ENCODE data around the gene GSK3B.
"Not testable (repeated sequence)": the region's sequence is repeated elsewhere in the genome, so short reads cannot be mapped to it uniquely, and the experiment has no call there.

Gene GSK3B

DNA sequence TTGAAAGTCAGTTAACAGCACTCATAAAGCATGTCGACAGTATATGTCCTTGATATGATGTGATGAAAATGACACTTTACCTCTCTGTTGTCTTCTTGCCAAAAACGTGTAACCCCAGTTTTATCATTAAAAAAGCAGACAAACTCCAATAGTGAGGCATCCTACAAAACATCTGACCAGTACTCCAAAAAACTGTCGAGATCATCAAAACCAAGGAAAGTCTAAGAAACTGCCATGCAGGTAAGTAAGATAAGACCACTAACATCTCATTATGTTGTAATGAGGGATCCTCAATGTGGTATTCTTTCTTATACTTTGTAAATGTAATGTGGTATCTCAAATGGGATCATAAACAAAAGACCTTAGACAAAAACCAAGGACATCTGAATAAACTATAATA is 160.0 kb downstream of the GSK3B start:
- no peak for DNase-seq (ENCODE audit: low spot score)

DNA sequence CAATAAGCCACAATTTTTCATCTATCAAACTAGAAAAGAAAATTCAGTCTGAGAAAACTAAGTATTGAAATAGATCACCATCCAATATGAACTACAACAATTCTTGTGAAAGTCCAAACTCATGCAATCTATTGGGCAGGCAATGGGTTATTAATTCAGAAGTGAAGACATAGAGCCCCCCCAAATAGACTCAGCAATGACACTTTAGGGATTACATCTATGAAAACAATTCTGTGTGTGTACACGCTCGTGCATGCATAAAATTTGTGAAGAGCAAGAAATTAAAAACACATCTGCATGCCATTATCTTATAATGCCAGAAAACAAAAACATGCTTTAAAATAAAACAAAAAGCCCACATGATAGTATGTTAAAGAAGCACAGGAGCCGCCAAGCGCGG is 161.0 kb downstream of the GSK3B start:
- no peak for DNase-seq (ENCODE audit: low spot score)

DNA sequence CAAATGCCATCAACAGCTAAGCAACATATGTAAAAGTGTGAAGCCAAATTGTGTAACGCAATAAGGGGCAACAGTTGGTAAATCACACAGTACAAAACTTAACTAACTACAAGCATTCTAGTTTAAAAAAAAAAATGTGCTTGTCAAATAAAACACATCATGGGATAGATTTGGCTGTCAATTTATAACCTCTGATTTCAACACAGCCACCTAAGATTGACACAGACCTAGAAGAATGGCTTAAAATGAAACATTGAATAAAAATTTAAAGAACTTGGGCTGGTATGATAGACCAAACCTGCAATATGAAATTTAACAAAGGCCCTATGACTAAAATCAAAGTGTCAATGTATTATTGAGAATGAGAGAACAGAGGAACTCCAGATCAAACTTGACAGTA is 164.0 kb downstream of the GSK3B start:
- DNase-seq (ENCODE audit: low spot score) = peak; percentile 7

DNA sequence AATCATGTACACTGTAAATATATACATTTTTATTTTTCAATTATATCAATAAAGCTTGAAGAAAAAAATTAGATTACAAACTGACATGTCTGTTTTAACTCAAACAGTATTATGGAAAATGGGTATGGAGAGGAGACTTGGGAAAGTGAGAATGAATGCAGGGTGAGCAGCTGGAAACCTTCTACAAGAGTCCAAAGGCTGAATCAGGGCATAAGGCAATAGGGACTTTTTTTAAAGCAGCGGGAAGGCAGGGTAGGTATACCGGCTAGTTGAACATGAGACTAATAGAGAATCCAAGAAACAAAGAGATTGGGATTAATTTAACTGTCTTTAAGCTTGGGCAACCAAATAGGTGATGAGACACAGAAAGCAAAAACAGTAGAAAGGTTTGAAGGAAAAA is 167.1 kb downstream of the GSK3B start:
- DNase-seq (ENCODE audit: low spot score) = no peak

DNA sequence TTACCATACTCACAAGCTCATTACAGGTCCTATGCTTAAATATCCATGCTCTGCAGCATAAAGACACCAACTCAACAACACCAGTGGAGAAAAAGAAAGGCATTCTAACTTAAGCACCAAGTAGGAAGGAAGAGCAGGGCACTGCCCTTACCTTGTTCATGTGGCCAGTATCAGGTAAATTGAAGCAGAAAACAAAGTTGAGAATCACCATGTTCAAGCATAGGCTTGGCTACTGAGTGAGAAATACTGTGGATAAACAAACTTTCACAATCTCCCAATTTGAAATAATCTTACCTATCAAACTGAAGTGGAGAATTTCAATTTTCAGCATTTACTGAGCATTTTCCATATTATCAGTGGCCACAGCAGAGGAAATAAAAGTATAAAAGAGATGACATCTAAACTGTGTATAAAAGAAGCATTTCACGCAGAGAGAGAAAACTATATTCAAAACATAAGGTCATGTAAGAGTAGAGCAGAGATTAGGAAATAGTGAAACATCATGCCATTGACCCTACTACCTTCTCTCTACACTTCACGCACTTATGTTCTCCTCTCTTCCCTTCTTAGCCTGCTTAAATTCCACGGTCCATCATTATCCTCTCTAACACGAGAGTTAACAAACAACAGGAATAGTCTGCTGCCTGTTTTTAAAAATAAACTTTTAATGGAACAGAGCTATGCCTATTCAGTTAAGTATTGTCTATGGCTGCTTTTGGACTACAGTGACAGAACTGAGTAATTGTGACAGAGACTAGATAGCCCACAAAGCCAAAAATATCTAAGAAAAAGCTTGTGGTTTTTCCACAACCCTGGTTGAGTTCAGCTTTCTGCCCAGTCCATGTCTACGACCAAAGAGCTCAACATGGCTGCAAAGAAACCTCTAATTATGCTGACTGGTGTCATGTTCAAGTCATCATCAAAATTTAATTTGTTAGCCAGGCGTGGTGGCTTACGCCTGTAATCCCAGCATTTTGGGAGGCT is 169.8 kb downstream of the GSK3B start:
- DNase-seq (ENCODE audit: low spot score) = no peak

DNA sequence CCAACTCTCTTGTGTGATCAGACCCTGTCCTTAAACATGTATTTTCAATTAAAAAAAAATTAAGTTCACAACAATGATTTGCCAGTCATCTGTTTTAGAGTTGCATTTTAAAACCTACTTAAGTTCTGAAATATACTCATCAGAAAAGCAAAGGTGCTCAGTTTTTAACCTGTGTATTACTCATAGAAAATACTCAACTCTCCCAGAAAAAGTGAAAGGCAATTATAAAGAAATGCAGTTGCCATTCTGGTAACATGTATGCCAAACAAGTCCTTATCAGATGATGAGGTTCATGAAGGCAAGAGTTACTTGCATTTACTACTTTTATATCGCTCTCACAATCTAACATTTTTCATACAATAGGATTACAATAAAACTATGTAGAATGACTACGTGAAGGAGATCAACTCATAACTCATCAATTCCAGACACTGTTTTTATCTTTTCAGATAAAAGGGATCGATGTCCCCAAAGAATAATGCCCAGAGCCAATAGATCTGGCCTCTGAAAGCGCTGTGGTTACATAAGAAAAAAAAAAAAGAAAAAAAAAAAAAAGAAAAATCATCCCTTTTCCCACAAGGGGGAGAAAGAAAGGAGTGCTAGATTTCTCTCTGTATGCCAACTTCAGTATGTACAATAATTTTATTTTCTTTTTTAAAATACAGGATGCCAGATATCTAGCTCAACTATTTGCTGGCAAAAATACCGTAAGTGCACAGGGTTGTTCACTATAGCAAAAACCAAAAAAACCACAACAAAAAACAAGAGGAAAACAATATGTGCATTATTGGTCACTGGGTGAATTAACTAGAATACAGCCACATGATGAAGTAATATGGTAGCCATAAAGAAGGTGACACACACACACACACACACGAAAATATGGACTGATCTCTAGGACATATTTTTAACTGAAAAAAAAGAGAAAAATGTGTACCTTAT is 175.0 kb downstream of the GSK3B start:
- DNase-seq (ENCODE audit: low spot score) = no peak

DNA sequence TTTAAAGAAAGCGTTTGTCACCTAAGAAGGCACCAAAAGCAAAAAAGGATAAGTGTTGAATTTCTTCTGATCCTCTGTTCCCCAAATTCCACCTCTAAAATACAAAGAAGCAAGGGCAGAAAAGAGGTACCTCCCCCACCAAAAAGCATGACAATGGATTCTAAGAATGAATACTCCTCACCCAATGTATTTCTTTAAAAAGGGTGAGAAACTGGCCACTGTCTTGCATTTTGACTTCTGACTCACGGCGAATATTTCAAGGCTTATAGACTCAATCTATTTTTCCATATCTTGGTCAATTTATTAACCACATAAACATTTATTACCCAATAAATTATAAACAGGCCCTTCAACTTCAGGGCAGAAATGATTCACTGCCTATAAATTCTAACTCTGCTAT is 181.2 kb downstream of the GSK3B start:
- DNase-seq (ENCODE audit: low spot score) = no peak

DNA sequence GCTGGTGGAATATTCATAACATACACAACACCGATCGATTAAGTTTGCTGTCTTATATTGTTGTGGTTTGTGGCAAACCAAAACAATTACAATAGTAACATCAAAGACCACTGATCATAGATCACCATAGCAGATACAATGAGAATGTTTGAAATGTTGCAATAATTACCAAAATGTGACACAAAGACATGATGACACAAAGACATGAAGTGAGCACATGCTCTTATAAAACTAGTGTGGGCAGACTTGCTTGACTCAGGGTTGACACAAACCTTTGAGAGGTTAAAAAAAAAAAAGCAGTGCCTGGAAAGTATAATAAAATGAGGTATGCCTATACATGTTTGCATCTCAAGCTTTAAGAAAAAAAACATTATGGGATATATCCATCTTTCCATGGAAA is 182.0 kb downstream of the GSK3B start:
- DNase-seq (ENCODE audit: low spot score) = no peak

DNA sequence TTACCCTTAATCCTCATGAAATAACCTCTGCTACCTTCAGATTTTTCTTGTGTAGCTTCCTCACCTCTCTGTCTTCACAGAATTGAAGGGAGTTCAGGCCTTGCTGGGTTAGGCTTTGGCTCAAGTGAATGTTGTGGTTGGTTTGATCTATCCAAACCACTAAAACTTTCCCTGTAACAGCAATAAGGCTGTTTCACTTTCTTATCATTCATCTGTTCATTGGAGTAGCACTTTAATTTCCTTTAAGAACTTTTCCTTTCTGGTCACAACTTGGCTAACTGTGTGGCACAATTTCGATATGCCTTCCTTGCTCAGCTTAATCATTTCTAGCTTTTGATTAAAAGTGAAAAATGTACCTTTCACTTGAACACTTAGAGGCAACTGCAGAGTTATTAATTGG is 182.5 kb downstream of the GSK3B start:
- DNase-seq (ENCODE audit: low spot score) = no peak

DNA sequence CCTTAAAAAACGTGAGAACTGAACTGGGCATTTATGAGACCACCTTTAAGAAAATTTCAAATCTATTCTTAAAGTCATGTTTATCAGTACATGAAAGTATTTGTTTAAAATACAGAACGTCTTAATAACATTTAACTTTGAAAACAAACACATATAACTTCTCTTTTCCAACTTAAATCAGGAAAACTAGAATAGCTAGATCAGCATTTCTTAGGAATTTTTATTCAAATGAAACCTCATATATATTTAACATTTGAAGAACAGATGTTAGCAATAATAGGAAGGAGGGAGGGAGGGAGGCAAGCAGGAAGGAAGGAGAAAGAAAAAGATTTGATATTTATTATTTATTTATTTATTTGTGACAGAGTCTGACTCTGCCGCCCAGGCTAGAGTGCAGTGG is 192.2 kb downstream of the GSK3B start:
- no peak for DNase-seq (ENCODE audit: low spot score)

DNA sequence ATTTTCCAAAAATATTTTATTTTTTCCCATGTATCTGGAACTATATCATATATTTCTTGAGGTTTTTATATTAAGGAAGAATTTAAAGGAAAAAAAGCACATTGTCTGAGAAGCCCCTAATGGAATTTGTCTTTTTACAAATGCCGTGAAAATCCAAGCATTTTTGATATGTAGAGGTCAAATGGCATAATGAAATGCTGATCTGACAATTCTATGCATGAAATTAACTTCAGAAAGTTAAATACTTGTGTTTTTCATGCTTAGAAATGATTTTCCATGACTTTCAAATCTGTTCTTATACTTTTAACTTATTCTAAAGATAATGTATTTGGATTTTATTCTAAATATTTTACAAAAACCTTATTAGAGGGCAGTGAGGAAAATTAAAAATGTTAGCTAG is 193.1 kb downstream of the GSK3B start:
- no peak for DNase-seq (ENCODE audit: low spot score)

DNA sequence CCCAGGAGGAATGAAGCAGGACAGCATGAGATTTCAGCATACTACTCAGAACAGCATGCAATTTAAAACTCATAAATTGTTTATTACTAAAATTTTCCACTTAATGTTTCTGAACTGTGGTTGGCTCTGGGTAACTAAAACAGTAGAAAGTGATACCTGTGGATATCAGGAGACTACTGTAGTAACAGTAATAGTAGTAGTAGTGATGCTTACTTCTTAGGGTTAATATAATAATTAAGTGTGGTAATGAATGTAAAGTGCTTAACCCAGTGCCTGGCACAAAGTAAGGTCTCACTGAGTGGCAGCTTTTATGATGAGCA is 195.1 kb downstream of the GSK3B start:
- no peak for DNase-seq (ENCODE audit: low spot score)

DNA sequence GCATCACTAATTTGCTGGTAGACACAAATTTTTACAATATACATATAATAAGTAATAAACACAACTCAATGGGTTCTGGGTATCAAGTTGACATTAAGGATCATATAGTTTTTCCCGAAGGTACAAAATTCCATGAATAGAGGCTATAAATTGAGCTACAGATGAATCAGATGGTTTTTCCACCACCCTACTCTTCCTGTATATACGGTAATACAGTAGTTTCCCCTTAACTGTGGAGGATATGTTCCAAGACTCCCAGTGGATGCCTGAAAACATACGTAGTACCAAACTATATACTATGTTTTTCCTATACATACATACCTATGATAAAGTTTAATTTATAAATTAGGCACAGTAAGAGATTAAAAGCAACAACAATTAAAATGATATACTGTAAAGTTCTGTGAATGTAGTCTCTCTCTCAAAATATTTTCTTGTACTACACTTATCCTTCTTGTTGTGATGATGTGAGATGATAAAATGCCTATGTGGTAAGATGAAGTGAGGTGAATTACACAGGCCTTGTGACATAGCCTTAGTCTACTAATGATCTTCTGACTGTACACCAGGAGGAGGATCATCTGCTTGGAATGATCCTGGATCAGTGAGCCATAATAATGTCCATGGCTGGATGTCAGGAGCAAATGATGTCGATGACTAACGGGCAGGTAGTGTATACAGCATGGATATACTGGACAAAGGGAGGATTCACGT is 195.6 kb downstream of the GSK3B start:
- DNase-seq (ENCODE audit: low spot score) = no peak

DNA sequence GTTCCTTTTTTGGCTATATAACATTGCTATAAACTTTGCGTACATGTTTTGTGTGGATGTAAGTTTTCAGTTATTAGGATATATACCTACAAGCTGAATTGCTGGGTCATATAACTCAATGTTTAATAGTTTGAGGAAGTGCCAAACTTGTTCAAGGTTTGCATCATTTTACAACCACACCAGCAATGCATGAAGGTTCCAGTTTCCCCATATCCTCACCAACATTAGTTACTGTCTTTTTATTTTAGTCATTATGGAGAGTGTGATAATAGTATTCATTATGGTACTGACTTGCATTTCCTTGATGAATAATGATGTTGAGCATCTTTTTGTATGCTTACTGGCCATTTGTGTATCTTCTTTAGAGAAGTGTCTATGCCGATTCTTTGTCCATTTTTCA is 200.1 kb downstream of the GSK3B start:
- DNase-seq (ENCODE audit: low spot score) = no peak

DNA sequence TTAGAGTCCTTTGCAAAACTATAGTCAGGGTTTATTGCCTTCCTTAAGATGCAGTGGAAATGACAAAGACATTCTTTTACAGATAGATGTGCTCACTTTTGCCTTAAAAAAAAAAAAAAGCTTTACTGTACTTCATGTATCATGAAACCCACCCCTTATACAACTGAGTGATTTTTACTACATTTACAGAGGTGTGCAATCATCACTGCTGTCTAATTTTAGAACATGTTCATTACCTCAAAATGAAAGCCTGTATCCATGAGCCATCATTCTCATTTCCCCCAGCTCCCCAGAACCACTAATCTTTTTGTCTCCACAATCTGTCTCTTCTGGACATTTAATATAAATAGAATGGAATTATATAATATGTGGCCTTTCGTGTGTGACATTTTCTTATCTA is 200.5 kb downstream of the GSK3B start:
- DNase-seq (ENCODE audit: low spot score) = no peak

DNA sequence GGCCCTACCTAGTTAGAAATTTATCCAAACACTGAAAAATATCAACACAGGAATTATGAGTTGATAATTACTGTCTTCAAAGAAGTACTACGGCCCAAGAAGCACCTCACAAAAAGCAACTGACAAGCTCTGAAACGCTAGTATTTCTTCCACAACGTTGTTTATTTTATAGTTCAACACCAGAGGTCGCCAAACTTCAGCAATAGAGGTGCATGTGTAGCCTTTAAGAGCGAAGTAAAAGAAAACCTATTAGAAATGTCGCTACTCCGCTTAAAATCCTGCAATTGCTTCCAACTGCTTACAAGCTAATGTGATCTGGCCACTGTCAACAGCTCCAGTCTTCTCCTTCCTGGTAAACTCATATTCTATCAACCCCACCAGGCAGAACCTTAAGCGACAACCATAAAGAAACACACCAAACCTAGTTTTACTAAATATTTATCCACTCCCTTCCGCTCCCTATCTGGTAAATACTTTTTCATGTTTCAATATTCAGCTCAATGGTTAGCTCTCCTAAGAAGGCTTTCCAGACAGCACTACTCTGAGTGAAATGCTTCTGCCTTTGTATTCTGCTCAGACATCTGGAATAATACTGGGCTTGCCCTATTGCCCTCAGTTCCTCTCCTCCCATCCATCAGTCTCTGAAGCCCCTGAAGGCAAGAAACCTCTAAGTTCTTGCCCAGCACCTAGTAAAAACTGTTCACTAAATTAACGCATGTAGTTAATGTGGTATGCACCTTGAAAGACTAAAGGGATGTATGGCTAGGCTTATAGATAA is 202.1 kb downstream of the GSK3B start:
- DNase-seq (ENCODE audit: low spot score) = peak; percentile 83

DNA sequence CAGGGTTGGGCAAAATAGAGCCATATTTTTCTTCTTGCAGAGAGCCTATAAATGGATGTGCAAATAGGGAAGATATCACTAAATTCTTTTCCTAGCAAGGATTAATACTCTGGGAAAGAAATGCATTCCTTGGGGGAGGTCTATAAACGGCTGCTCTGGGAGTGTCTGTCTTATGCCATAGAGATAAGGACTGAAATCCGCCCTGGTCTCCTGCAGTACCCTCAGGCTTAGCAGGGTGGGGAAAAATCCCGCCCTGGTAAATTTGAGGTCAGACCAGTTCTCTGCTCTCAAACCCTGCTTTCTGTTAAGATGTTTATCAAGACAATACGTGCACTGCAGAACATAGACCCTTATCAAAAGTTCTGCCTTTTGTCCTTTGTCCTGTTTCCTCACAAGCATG is 205.6 kb downstream of the GSK3B start:
- DNase-seq (ENCODE audit: low spot score) = not testable (repeated sequence)

DNA sequence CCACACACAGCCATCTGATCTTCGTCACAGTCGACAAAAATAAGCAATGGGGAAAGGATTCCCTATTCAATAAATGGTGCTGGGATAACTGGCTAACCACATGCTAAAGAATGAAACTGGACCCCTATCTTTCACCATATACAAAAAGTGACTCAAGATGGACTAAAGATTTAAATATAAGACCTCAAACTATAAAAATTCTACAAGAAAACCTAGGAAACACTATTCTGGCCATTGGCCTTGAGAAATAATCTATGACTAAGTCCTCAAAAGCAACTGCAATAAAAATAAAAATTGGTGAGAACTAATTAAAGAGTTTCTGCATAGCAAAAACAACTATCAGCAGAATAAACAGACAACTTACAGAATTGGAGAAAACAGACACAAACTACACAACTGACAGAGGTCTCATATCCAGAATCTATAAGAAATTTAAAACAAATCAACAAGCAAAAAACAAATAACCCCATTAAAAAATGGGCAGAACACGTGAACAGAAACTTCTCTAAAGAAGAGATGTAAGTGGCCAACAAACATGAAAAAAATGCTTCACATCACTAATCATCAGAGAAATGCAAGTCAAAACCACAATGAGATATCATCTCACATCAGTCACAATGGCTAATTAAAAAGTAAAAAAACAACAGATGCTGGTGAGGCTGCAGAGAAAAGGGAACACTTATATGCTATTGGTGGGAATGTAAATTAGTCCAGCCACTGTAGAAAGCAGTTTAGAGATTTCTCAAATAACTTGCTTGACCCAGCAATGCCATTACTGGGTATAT is 208.3 kb downstream of the GSK3B start:
- DNase-seq (ENCODE audit: low spot score) = no peak

DNA sequence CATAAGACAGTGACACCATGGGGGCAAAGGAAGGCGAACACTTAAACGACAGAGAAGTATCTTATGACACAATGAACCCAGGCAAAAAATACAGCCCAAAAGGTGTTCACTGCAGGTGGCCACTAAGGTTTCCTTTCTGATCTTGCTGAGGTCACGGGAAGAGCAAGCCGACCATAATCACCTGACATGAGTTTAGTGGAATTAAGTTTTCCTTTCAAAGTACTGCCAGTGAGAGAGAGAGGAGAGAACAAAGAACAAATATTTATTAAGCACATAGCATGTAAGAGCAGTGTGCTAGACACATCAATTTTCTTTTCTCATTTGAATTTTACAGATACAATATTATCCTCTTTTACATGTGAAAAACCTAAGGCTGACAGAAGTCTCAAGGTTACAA is 210.1 kb downstream of the GSK3B start:
- DNase-seq (ENCODE audit: low spot score) = no peak

DNA sequence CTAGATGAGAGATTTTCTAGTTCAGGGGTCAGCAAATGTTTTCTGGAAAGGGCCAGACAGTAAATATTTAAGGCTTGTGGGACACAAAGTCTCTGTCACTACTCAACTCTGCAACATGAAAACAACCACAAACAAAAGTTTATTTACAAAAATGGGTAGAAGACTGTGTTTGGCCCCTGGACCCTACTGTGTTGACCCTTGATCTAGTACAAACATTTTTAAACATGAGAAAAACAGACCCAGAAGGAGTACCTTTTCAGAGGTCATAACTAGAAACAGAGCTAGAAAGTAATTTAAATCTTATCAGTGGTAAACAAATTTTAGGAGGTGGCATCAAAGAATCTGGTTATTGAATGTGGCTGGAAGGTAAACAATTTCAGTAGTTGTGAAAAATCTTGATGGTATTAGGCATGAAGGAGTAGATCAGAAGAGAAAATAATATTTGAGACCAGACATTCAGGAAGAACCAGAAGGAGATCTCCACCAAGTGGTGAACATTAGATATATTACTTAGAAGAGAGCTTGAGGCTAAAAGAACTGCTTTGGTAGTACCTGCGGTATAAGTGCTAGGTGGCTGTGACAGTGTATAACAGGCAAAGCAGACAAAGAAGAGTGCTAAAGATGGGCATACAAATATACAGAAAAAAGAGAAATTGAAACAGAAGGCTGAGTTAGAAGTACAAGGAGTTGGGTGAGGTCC is 210.6 kb downstream of the GSK3B start:
- DNase-seq (ENCODE audit: low spot score) = no peak

All from Ammon's horn (tissue), 1 donor.